DND-41 (cell line): ENCODE results near the gene EXOC8.
A peak's percentile ranks its signal among the peaks of the same experiment; 100 is the strongest.

Source experiments
- ATAC-seq: fragments of 200-7000 bp; cut with Tn5 transposase; 3 replicates; pipeline ENCODE4 v1.9.1; 2021; ENCODE audit warnings: low read depth; ENCODE audit not compliant: insufficient read depth
- DNase-seq: peaks from one replicate; pipeline ENCODE4 v3.0.0-alpha.2; 2020
- H2AFZ ChIP-seq: 2 replicates; pipeline ENCODE4 v1.6.0; 2012; ENCODE audit warnings: low read depth, low read length
- H3K27ac ChIP-seq: 2 replicates; pipeline ENCODE4 v1.5.1; 2012; ENCODE audit warnings: low read length, inconsistent platforms
- H3K27me3 ChIP-seq: fragments of 200-600 bp; sonication (generic); 2 replicates; pipeline ENCODE4 v1.6.0; 2012; ENCODE audit warnings: low read length, mild to moderate bottlenecking, inconsistent platforms; ENCODE audit not compliant: insufficient read depth, poor library complexity
- H3K36me3 ChIP-seq: 2 replicates; pipeline ENCODE4 v1.5.1; 2012; ENCODE audit warnings: low read length, inconsistent platforms; ENCODE audit not compliant: insufficient read depth
- H3K4me1 ChIP-seq: 2 replicates; pipeline ENCODE4 v1.5.1; 2012; ENCODE audit warnings: mild to moderate bottlenecking, low read length; ENCODE audit not compliant: insufficient read depth
- H3K4me2 ChIP-seq: 2 replicates; pipeline ENCODE4 v1.6.0; 2012; ENCODE audit warnings: mild to moderate bottlenecking, moderate library complexity, low read length, inconsistent platforms; ENCODE audit not compliant: insufficient read depth
- H3K4me3 ChIP-seq, 2 experiments: fragments of 200-600 bp in 1 of 2; shearing (Covaris generic) in 1 of 2; 2 replicates each; pipeline ENCODE4 v1.5.1; 2012 to 2016; ENCODE audit warnings: inconsistent platforms in 2 of 2, low read length in 2 of 2, mild to moderate bottlenecking in 2 of 2, low read depth in 1 of 2, moderate library complexity in 1 of 2
- H3K79me2 ChIP-seq: 2 replicates; pipeline ENCODE4 v1.6.0; 2012; ENCODE audit warnings: low read length, inconsistent platforms; ENCODE audit not compliant: insufficient read depth
- H3K9ac ChIP-seq: 2 replicates; pipeline ENCODE4 v1.6.0; 2012; ENCODE audit warnings: low read depth, mild to moderate bottlenecking, inconsistent platforms, low read length, moderate library complexity
- H3K9me3 ChIP-seq: 2 replicates; pipeline ENCODE4 v1.5.1; 2012; ENCODE audit warnings: low read length, moderate library complexity, mild to moderate bottlenecking, inconsistent platforms; ENCODE audit not compliant: insufficient read depth, severe bottlenecking
- H4K20me1 ChIP-seq: 2 replicates; pipeline ENCODE4 v1.6.0; 2012; ENCODE audit warnings: low read length; ENCODE audit not compliant: insufficient read depth
- CTCF ChIP-seq: IDR thresholded peaks from 2 replicates; pipeline ENCODE4 v1.5.1; 2012; ENCODE audit warnings: borderline replicate concordance, low read length, moderate library complexity, mild to moderate bottlenecking; ENCODE audit not compliant: poor library complexity, severe bottlenecking; ENCODE audit errors: extremely low read depth
- EZH2 ChIP-seq: IDR thresholded peaks from 3 replicates; pipeline ENCODE4 v1.6.1; 2012; ENCODE audit warnings: borderline replicate concordance, low read depth, mild to moderate bottlenecking, moderate library complexity, low read length, inconsistent platforms; ENCODE audit not compliant: severe bottlenecking

Gene EXOC8

GRCh38 chr1:231362325-231362724, 24.7 kb upstream of the EXOC8 start:
- H3K27me3 ChIP-seq, result no peaks in the 10 kb centered on the region
- H3K79me2 ChIP-seq, result 0 out of 2 replicates have a peak, but pooled peaks cover 2% of the 10 kb centered on the region
- H3K9me3 ChIP-seq, result no peaks in the 10 kb centered on the region
- H3K9ac ChIP-seq, result no peak overlapping the region
- ATAC-seq (no peak), DNase-seq (no peak)
- no peaks in the 10 kb centered on the region for H3K4me1 ChIP-seq
- peaks cover 48% of the 10 kb centered on the region for H3K36me3 ChIP-seq
- H3K27ac ChIP-seq, result no peak overlapping the region
- H2AFZ ChIP-seq, result no peak overlapping the region
- no peak overlapping the region for H3K4me3 ChIP-seq
- no peak overlapping the region for H3K4me2 ChIP-seq
- H4K20me1 ChIP-seq, result no peaks in the 10 kb centered on the region
- TF ChIP-seq CTCF (no peak), EZH2 (no peak)

DNA sequence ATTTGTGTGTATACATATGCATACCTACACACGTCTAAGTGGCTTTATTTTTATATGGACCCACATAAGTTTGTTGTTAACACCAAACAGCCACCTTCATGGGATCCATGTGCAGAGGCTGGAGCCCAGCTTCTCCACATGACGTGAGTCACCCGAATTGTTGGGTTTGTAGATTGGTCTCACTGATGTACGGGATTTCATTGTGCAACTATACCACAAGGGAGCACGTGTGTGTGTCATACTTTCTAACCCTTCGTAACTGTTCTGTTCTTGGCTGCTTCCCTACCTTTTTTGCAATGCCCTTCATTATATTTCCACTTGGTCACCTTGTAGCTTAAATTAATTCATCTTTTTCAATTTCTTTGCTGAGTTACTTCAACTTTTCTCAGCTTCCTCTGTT, 21.5 kb upstream of the EXOC8 start:
- ATAC-seq, result no peak
- Histone ChIP-seq H3K27me3 (no peaks in the 10 kb centered on the region), H3K79me2 (0 out of 2 replicates have a peak, but pooled peaks cover 2% of the 10 kb centered on the region), H3K4me3 (no peak overlapping the region), H4K20me1 (no peaks in the 10 kb centered on the region), H3K36me3 (peaks cover 22% of the 10 kb centered on the region), H3K27ac (no peak overlapping the region), H3K4me1 (no peaks in the 10 kb centered on the region), H2AFZ (no peak overlapping the region), H3K4me2 (no peak overlapping the region), H3K9me3 (no peaks in the 10 kb centered on the region), H3K9ac (no peak overlapping the region)
- no peak for DNase-seq
- TF ChIP-seq CTCF (no peak), EZH2 (no peak)

GRCh38 chr1:231357831-231358354, 20.2 kb upstream of the EXOC8 start:
- H2AFZ ChIP-seq, result no peak overlapping the region
- no peak overlapping the region for H3K4me3 ChIP-seq
- no peaks in the 10 kb centered on the region for H4K20me1 ChIP-seq
- peaks cover 26% of the 10 kb centered on the region for H3K36me3 ChIP-seq
- no peak for TF ChIP-seq EZH2
- TF ChIP-seq CTCF, result peak; percentile 91
- peak; percentile 45 for DNase-seq
- no peaks in the 10 kb centered on the region for H3K9me3 ChIP-seq
- H3K27ac ChIP-seq, result no peak overlapping the region
- H3K4me1 ChIP-seq, result no peaks in the 10 kb centered on the region
- no peak overlapping the region for H3K9ac ChIP-seq
- peak; percentile 93 for ATAC-seq
- H3K79me2 ChIP-seq, result 0 out of 2 replicates have a peak, but pooled peaks cover 2% of the 10 kb centered on the region
- H3K27me3 ChIP-seq, result no peaks in the 10 kb centered on the region
- H3K4me2 ChIP-seq, result no peak overlapping the region
